Measurements from ENCODE around the gene UAP1L1. TPM values are rescaled to one million over a fixed set of nuclear protein-coding genes. Genes with fewer than 3 reads are reported as not detected.

UAP1L1 gene
- total and polyA plus RNA-seq, 10 donors = 12.5 to 35.9 (median 26.6) TPM

DNA sequence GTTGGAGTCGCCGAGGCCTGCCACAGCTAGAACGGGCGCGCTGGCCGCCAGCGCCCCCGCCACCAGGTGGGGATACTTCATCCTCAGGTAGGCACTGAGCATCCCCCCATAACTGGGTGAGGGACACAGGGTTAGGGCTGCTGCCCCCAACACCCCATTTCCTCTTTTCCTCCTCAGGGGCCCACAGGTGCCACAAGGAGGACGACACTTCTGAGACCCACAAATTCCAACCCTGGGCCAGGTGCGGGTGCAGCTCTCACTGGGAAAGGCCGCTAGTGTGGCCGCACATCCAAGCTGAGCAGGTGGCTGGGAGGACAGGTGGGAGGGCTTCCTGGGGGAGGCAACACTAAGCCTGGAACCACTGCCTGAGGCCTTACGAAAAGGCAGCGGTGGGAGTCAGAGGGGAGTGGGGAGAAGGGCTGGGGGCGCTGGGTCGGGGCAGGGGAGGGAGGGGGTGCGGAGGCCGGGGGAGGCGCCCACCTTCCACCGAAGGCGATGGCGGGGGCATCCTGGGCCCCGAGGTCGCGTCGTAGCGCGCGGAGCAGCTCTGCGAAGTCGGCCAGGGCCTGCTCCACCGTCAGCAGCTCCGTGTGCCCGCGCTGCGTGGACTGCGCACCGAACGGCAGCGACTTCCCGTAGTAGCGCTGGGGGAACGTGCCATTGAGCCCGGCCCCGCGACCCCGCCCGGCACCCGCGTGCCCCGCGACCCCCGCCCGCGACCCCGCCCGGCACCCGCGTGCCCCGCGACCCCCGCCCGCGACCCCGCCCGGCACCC, 36.3 kb downstream of the UAP1L1 start:
- H3K27ac ChIP-seq = peak overlapping the region in 1 of 8 donors; percentile 79
- TF ChIP-seq POLR2AphosphoS5 (IDR thresholded peaks at IDR 0.05) (peak in 1 of 3 donors; percentile 3), POLR2A (IDR thresholded peaks at IDR 0.05) (no peak)
- H3K27me3 ChIP-seq (replicated peaks in 1 of 7) = no peaks in the 10 kb centered on the region
- intact Hi-C loops (cut with DNase I; ENCODE audit: low total_unique reads) = no loop called here
- WGBS, 5 donors = 32 to 57% (median 40%) methylated on average over 20 to 64 of the region's 66 CpGs
- H3K9me3 ChIP-seq = no peaks in the 10 kb centered on the region
- peaks cover 0 to 49% (median 42%) of the 10 kb centered on the region in 6 donors for H3K36me3 ChIP-seq
- peak overlapping the region in 6 of 8 donors; percentile 17 to 94 (median 72) for H3K4me3 ChIP-seq
- DNase-seq = no peak
- peaks cover 8 to 33% (median 20%) of the 10 kb centered on the region in 6 donors for H3K4me1 ChIP-seq

DNA sequence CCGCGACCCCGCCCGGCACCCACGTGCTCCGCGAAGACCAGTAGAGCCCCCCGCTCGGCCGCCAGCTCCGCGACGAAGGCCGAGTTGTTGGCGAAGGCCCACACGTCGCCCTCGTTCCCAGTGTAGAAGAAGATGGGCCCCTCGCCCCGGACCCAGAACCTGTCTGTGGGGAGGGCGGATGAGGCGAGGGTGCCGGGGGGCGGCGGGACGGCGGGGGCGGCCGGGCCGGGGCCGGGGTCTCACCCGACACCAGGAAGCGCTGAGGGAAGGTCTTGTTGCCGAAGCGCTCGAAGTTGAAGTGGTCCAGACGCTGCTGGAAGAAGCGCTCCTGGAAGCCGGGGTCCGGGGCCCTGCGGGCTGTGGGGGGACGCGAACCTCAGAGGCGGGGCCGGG, 36.9 kb downstream of the UAP1L1 start:
- Histone ChIP-seq H3K27ac (peak overlapping the region in 6 of 8 donors; percentile 43 to 81 (median 74)), H3K36me3 (peaks cover 0 to 42% (median 35%) of the 10 kb centered on the region in 6 donors), H3K9me3 (no peaks in the 10 kb centered on the region), H3K27me3 (replicated peaks in 1 of 7) (no peaks in the 10 kb centered on the region), H3K4me3 (peak overlapping the region; percentile 64 to 94 (median 74)), H3K4me1 (peaks cover 8 to 39% (median 22%) of the 10 kb centered on the region in 6 donors)
- no peak for DNase-seq
- intact Hi-C loops (cut with DNase I; ENCODE audit: low total_unique reads) = no loop called here
- whole genome bisulfite sequencing, 5 donors = 0 to 1% (median 1%) methylated on average over 9 to 45 of the region's 45 CpGs; no CpG with 5 or more reads in 1 of the 5 donors
- no peak for TF ChIP-seq POLR2AphosphoS5 (IDR thresholded peaks at IDR 0.05)
- TF ChIP-seq, protein P1, sequence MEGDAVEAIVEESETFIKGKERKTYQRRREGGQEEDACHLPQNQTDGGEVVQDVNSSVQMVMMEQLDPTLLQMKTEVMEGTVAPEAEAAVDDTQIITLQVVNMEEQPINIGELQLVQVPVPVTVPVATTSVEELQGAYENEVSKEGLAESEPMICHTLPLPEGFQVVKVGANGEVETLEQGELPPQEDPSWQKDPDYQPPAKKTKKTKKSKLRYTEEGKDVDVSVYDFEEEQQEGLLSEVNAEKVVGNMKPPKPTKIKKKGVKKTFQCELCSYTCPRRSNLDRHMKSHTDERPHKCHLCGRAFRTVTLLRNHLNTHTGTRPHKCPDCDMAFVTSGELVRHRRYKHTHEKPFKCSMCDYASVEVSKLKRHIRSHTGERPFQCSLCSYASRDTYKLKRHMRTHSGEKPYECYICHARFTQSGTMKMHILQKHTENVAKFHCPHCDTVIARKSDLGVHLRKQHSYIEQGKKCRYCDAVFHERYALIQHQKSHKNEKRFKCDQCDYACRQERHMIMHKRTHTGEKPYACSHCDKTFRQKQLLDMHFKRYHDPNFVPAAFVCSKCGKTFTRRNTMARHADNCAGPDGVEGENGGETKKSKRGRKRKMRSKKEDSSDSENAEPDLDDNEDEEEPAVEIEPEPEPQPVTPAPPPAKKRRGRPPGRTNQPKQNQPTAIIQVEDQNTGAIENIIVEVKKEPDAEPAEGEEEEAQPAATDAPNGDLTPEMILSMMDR (IDR thresholded peaks at IDR 0.05 in 8 of 11, conservative IDR thresholded peaks at IDR 0.05 in 3 of 11) = no peak
- TF ChIP-seq POLR2A (IDR thresholded peaks at IDR 0.05) = no peak

DNA sequence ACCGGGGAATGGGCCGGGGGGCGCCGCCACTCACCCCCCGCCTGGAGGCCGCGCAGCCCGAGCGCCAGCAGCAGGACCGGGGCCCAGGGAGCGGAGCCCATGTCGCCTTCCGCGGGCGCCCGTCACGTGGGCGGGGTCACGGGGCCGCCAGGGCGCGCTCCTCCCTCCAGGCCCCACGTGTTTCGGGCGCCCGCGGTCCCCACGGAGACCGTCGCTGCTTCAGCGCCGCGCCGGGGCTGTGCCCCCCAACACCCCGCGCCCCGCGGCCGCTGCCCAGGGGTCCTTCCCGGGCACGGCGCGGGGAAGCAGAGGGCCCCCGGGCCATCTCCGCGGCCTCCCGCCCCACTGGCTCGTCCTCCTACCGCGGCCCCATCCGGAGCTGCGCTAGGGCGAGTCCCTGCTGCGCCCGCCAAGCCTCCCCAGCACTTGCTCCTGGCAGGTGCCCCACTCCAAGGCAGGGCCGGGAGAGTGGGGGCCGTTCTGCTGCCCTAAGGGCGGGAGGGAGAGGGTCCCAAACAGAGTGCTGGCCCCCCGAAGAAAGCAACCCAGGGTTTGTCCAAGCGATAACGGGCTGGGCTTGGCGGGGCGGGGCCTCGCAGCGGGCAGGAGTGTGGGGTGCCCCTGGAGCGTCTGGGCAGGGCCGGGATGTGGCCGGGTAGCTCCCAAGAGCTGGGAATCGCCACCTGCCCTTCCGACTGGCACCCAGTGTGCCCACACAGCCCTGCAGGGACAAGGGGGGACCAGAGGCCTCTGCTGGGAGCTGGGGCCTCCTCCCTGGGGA, 37.5 kb downstream of the UAP1L1 start, which contains the start of gene DPP7:
Gene DPP7 (minus strand): TSS at position 121 of the 781 bp plus-strand sequence. CDS start 20 bp downstream, at position 101.
- Histone ChIP-seq H3K27me3 (replicated peaks in 1 of 7) (no peaks in the 10 kb centered on the region), H3K4me1 (peaks cover 8 to 43% (median 22%) of the 10 kb centered on the region in 6 donors), H3K36me3 (peaks cover 0 to 37% (median 30%) of the 10 kb centered on the region in 6 donors), H3K9me3 (no peaks in the 10 kb centered on the region), H3K27ac (peak within 1 kb of the TSS in 6 of 8 donors; percentile 43 to 81 (median 74)), H3K4me3 (peak within 1 kb of the TSS; percentile 64 to 94 (median 74))
- intact Hi-C loops (cut with DNase I; ENCODE audit: low total_unique reads) = loop anchor here (5.0 kb wide), 1 partner anchor 107 kb away; the partner anchor contains the start of gene RNF208
- TF ChIP-seq, protein P1 (IDR thresholded peaks at IDR 0.05 in 8 of 11, conservative IDR thresholded peaks at IDR 0.05 in 3 of 11) = peak in 1 of 11 experiments; percentile 9
- TF ChIP-seq POLR2AphosphoS5 (IDR thresholded peaks at IDR 0.05) (peak; percentile 77 to 78 (median 77)), POLR2A (IDR thresholded peaks at IDR 0.05) (no peak)
- 3 to 12% (median 8%) methylated on average over 13 to 70 of the region's 70 CpGs for WGBS, 5 donors
- peak; percentile 96 for DNase-seq

DNA sequence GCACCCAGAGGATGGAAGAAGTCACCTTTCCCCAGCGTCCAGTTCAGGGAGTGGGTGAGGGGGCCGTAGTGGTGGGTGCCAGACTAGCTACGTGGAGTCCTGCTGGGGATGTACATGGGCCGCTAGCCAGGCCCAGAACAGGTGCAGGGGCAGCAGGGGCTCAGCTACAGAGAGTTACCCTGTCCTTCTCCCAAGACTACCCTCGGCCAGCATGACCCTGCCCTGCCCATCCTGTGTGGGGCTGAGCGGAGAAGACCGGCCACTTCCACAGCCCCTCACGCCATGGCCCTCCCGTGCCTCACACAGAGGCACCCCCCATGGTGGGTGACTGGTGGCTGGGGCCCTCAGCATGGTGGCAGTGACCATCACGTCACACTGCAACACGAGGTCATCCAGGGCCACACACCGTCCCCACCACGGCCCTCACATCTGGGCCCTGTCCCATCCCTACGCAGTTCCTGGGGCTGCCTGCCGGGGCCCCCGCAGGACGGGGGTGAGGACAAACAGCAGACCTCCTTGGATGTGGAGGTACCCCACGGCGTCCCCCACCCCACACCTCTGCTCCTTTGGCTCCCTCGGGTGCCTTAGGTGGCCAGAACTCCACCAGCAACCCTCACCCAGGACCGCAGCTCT, 38.2 kb downstream of the UAP1L1 start:
- peaks cover 8 to 43% (median 22%) of the 10 kb centered on the region in 6 donors for H3K4me1 ChIP-seq
- WGBS, 5 donors = 82 to 89% (median 85%) methylated on average over 10 to 21 of the region's 21 CpGs
- H3K36me3 ChIP-seq = peaks cover 0 to 30% (median 23%) of the 10 kb centered on the region in 6 donors
- intact Hi-C loops (cut with DNase I; ENCODE audit: low total_unique reads) = loop anchor here (5.0 kb wide), 1 partner anchor 107 kb away; the partner anchor contains the start of gene RNF208
- no peak for TF ChIP-seq POLR2AphosphoS5 (IDR thresholded peaks at IDR 0.05)
- TF ChIP-seq, protein P1 (IDR thresholded peaks at IDR 0.05 in 8 of 11, conservative IDR thresholded peaks at IDR 0.05 in 3 of 11) = no peak
- TF ChIP-seq POLR2A (IDR thresholded peaks at IDR 0.05) = no peak
- H3K4me3 ChIP-seq = peak overlapping the region in 5 of 8 donors; percentile 64 to 94 (median 79)
- H3K9me3 ChIP-seq = no peaks in the 10 kb centered on the region
- no peaks in the 10 kb centered on the region for H3K27me3 ChIP-seq (replicated peaks in 1 of 7)
- H3K27ac ChIP-seq = peak overlapping the region in 1 of 8 donors; percentile 79
- DNase-seq = no peak

Measured in spleen (tissue), 11 donors.